ENCODE measurements around the gene CPEB2. TPM values are rescaled to one million over a fixed set of nuclear protein-coding genes. Genes with fewer than 3 reads are reported as not detected.

The CPEB2 gene
- total RNA-seq: 6.8 and 10.9 TPM in 2 replicates

GRCh38 chr4:15001869-15002658 lies at the start of gene CPEB2:
Gene CPEB2 (plus strand): TSS chr4:15002481. CDS start chr4:15002674, 193 bp downstream.

